CD1c-positive myeloid dendritic cell (primary cell): ENCODE measurements around the gene FCHSD2.
"Not testable (repeated sequence)": the region's sequence is repeated elsewhere in the genome, so short reads cannot be mapped to it uniquely, and the experiment has no call there.

ENCODE experiments used
- DNase-seq: peaks from one replicate; pipeline ENCODE4 v3.0.0-alpha.2; 2016; ENCODE audit errors: extremely low spot score

FCHSD2 gene

DNA sequence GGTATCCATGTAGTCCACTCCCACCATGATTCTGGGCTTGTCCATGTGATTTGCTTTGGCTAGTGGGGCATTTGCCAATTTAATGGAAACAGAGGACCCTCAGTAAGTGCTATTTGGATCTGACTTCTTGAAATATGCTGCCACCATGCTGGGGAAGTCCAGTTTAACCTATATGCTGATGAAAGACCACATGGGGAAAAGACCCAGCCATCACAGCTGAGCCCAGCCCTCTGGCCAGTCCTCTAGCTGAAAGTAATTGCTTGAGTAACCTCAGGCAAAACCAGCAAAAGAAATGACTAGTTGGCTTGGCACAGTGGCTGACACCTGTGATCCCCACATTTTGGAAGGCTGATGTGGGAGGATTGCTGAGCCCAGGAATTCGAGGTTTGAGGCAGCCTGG is 266.4 kb downstream of the FCHSD2 start:
- DNase-seq = no peak

GRCh38 chr11:72872012-72872411 is 270.1 kb downstream of the FCHSD2 start:
- no peak for DNase-seq

DNA sequence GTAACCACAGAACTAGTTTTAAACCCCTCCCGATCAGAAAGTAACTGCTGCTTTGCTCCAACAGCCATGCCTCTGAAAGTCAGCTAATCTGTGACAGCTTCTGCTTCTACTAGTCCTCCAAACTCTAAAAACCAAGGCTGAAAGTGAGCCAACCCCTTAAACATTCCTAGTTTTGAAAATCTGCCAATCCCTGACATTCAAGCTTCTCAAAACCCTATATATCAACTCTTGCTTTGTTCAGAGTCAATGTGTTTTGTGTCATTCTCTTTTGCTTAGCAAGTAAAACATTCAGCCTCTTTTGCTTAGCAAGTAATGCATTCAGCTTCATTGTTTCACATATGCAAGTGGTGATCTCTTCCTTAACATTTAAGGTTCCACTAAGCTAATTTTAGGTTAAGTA is 271.0 kb downstream of the FCHSD2 start:
- no peak for DNase-seq

DNA sequence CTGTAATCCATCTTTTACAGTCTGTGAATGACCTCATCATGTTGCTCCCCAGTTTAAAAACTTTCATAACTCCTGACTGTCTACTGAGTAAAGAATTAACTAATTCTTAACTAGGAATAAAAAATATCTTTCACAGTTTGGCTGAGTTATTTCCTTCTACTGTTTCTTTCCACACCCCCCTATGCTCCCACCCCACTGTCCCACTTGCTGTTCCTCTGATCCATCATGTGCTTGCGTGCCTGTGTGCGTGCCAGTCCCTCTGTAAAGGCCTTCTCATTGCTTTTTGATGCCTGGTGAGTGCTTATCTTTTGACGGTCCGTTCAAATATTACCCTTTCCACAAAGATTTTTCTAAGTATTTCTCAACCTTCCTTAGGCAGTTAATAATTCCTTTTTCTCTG is 272.3 kb downstream of the FCHSD2 start:
- DNase-seq = no peak

- no peak for DNase-seq
Measured at GRCh38 chr11:72867970-72868369, 274.1 kb downstream of the FCHSD2 start.

DNA sequence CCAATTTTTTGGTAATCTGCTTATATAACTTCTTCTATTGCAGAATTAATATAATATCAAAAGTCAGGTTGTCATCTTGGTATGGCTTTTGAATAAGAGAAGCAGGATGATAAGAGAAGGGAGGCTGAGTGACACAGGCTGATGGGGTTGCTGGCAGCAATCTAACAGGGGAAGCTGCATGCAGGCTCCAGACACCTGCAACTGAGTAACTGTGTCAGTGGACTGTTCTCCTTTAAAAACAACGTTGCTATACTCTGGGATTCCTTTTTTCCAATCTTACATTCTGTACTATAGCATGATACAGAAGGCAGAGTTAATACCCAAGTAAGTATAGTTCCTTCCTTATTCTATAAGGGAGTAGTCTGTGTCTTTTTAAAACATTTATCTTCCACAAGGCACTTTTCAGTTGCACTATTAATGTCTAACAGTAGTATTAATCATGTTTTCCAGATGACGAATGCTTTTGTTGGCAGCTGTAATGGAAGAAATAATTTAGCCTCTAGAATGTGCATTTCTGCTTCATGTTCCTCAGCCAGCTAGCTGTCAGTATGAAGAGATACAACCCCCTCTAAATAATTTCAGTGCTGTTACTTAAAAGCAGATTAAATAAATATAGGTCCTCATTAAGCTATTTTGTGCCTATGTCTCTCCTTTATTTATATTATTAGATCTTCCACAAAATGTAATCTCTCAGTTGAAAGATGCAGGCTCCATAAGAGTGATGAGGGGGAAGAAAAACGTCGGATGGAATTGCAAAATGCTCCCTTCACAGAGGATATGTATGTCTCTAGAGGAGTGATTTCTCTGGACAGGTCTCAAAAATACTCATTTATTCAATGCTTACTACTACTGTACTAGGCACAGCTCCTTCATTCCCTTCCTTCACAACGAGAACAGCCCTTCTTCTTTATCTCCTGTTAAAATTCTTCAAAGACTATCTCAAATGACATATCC is 277.1 kb downstream of the FCHSD2 start:
- no peak for DNase-seq

- DNase-seq = no peak
Measured at GRCh38 chr11:72863916-72864315, 278.2 kb downstream of the FCHSD2 start.

GRCh38 chr11:72863091-72863490 is 279.0 kb downstream of the FCHSD2 start:
- no peak for DNase-seq

GRCh38 chr11:72860592-72860991 is 281.5 kb downstream of the FCHSD2 start:
- DNase-seq = no peak

GRCh38 chr11:72860010-72860409 is 282.1 kb downstream of the FCHSD2 start:
- no peak for DNase-seq

GRCh38 chr11:72859126-72859525 is 283.0 kb downstream of the FCHSD2 start:
- no peak for DNase-seq

GRCh38 chr11:72858267-72858666 is 283.9 kb downstream of the FCHSD2 start:
- DNase-seq = not testable (repeated sequence)

DNA sequence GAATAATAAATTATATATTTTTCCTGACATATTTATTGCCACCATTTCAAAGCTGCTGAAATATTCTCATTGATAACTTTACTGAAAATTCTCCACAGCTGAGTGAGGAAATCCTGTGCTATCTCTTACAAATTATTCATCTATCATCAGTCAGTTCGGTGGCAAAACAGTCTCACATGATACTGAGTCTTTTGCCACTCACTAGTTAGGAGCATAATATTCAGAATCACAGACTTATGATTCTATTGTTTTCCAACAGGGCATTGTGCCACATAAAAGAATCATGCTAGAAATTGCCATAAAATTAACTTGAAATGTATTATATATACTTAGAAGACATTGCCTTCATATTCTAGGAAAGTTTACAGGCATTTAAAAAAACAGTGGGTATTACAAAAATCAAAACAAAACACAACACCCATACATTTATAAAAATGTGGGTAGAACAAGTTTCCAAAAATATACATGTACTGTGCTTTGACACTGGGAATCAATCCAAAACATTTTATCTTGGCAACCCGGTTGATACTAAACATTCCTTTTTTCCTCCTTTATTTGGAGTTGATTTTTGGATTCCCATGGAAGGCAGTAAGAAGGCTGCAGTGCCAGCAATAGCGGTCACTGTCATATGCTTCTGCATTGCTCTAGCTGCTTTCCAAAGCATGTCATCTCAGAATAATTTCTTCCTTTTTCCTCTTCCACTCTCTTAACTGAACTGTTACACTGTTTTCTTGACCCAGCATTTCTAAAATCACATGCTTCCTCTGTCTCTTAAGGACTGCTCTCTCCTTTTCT is 285.4 kb downstream of the FCHSD2 start:
- no peak for DNase-seq

DNA sequence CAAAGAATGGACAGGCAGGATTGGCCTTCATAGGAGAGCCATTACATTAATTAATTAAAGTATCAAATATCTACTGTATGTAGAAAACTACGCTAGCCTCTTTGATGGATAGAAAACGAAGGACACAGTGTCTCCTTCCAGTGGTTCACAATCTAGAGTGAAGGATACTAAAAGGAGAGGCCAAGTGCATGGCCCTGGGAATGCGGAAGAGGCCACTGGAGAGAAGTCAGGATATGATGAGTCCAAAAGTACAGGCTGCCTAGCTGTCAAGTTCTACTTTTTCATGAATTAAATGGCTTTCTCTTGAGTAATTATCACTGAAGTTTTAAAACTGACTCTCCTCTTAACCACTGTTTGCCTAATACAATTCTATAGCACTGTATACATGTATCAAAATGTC is 286.1 kb downstream of the FCHSD2 start:
- DNase-seq = no peak

- DNase-seq = no peak
Measured at GRCh38 chr11:72851726-72852125, 290.4 kb downstream of the FCHSD2 start.

- DNase-seq = no peak
Measured at GRCh38 chr11:72850832-72851231, 291.3 kb downstream of the FCHSD2 start.

GRCh38 chr11:72848846-72849466 is 293.2 kb downstream of the FCHSD2 start:
- peak; percentile 41 for DNase-seq

DNA sequence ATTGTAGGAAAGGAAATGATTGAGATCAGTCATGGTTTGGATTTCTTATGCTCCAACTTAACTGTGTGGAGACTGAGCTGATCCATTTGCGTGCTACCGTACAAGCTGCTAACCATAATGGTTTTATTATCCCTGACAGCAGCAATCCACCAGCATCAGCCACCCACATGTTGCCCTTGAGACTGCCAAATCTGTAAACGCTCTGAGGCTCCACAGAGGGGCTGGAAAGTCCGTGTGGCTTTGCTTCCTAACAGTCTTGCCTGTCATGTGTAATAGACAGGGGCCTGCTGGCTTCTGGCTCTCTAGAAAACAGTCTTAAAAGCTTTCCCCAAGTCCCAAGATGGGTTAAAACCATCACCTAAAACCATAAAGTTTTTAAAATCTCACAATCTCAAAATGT is 297.8 kb downstream of the FCHSD2 start:
- no peak for DNase-seq

- DNase-seq = no peak
Measured at GRCh38 chr11:72842653-72843330, 299.3 kb downstream of the FCHSD2 start.

DNA sequence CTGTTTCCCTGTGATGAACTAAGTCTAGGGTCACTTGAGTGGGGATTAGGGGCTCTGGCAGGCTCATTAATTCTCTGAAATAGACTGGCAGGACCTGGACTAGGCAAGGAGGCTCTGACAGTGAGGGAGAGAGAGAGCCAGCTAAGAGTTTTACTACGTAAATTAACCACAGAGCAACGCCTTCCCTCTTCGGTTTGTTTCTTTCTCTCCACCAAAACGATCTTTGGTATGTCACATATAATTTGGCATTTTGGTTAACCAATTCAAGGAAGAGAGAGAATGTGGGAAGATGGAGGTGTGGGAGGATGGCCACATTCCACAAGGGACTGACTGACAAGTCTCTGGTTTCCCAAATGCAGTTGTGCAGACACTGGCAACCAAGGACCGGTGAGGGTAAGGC is 300.0 kb downstream of the FCHSD2 start:
- DNase-seq = no peak

DNA sequence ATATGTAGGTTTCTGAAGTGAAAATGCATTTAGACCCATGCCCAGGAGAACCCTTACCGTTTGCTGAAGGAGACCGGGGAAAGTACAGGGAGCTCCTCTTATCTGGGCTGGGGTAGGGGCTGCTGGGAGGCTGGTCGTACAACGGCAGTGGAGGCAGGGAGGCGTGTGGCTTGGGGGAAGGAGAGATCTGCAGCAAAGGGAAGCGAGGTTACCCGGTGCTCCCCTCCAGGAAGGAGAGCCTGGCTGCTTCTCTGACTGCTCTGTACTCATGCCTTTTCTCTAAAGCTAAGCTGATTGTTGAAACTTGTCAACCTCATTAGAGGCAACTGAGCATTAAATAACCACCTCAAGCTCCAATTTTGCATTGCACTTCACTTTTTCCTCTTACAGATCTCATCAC is 300.7 kb downstream of the FCHSD2 start:
- no peak for DNase-seq

- DNase-seq = no peak
Measured at GRCh38 chr11:72840780-72841179, 301.3 kb downstream of the FCHSD2 start.
